Measurements from ENCODE around the gene CPN2. TPM values are rescaled to one million over a fixed set of nuclear protein-coding genes. Genes with fewer than 3 reads are reported as not detected.

CPN2 gene
- total RNA-seq, 1 experiment from 2014 or later = not detected

Other genes with a start within 250 kb of the CPN2 start
- 39.2 and 44.1 TPM in 2 replicates for gene HES1, start 215.2 kb downstream of the CPN2 start, total RNA-seq (2014; rRNA removed; shearing (Covaris generic))
- gene LRRC15, start 18.4 kb upstream of the CPN2 start, total RNA-seq (2014; rRNA removed; shearing (Covaris generic)) = 1.4 and 4.9 TPM in 2 replicates
- not detected in 2 replicates for gene GP5, start 47.9 kb upstream of the CPN2 start, total RNA-seq (2014; rRNA removed; shearing (Covaris generic))
- 119 and 135 TPM in 2 replicates for gene ATP13A3, start 135.7 kb upstream of the CPN2 start, total RNA-seq (2014; rRNA removed; shearing (Covaris generic))